SK-N-SH treated with all-trans-retinoic acid at 6 μM for 48 hours (cell line): ENCODE measurements around the gene ALKBH1.

Experiments used
- ATAC-seq: fragments of 200-7000 bp; cut with Tn5 transposase; 3 replicates; pipeline ENCODE4 v1.9.1; 2020; ENCODE audit warnings: mild to moderate bottlenecking, moderate library complexity
- ARNTL ChIP-seq: fragments of 450-650 bp; formaldehyde crosslinking; IDR thresholded peaks from 2 replicates; pipeline ENCODE4 v1.5.0; 2020; ENCODE audit warnings: low read depth, mild to moderate bottlenecking, moderate library complexity, borderline replicate concordance
- BACH2 ChIP-seq: fragments of 250-450 bp; sonication (Bioruptor Pico); IDR thresholded peaks from 2 replicates; pipeline ENCODE4 v1.9.0; 2021; ENCODE audit warnings: mild to moderate bottlenecking, borderline replicate concordance
- CSDC2 ChIP-seq: fragments of 250-450 bp; sonication (Bioruptor Pico); IDR thresholded peaks from 2 replicates; pipeline ENCODE4 v1.5.0; 2020; ENCODE audit warnings: mild to moderate bottlenecking, moderate library complexity
- ESRRG ChIP-seq: fragments of 250-450 bp; sonication (Bioruptor Pico); IDR thresholded peaks from 2 replicates; pipeline ENCODE4 v1.6.1; 2021; ENCODE audit warnings: mild to moderate bottlenecking
- GLIS3 ChIP-seq: fragments of 250-450 bp; sonication (Bioruptor Pico); IDR thresholded peaks from 2 replicates; pipeline ENCODE4 v1.5.0; 2020; ENCODE audit warnings: mild to moderate bottlenecking, moderate library complexity
- ISL1 ChIP-seq: fragments of 250-450 bp; sonication (Bioruptor Pico); IDR thresholded peaks from 2 replicates; pipeline ENCODE4 v2.1.2; 2022; ENCODE audit warnings: mild to moderate bottlenecking, moderate library complexity
- OSR1 ChIP-seq: fragments of 250-450 bp; sonication (Bioruptor Pico); IDR thresholded peaks from 2 replicates; pipeline ENCODE4 v1.8.0; 2022; ENCODE audit warnings: moderate library complexity, mild to moderate bottlenecking, inconsistent platforms
- PPARA ChIP-seq: fragments of 250-450 bp; sonication (Bioruptor Pico); IDR thresholded peaks from 2 replicates; pipeline ENCODE4 v1.5.0; 2020; ENCODE audit warnings: mild to moderate bottlenecking, borderline replicate concordance
- RARB ChIP-seq: fragments of 250-450 bp; sonication (Bioruptor Pico); IDR thresholded peaks from 2 replicates; pipeline ENCODE4 v1.8.0; 2021; ENCODE audit warnings: mild to moderate bottlenecking, moderate library complexity
- SNAI2 ChIP-seq: fragments of 250-450 bp; sonication (Bioruptor Pico); IDR thresholded peaks from 2 replicates; pipeline ENCODE4 v1.5.0; 2020; ENCODE audit warnings: mild to moderate bottlenecking, moderate library complexity
- TCF4 ChIP-seq: fragments of 250-450 bp; sonication (Bioruptor Pico); IDR thresholded peaks from 2 replicates; pipeline ENCODE4 v1.8.0; 2021; ENCODE audit warnings: mild to moderate bottlenecking, moderate library complexity, borderline replicate concordance
- TOX ChIP-seq: fragments of 250-450 bp; sonication (Bioruptor Pico); IDR thresholded peaks from 2 replicates; pipeline ENCODE4 v1.8.0; 2021; ENCODE audit warnings: mild to moderate bottlenecking, moderate library complexity, borderline replicate concordance
- ZC3H10 ChIP-seq: fragments of 250-450 bp; sonication (Bioruptor Pico); IDR thresholded peaks from 2 replicates; pipeline ENCODE4 v1.5.1; 2021; ENCODE audit warnings: mild to moderate bottlenecking, moderate library complexity
- ZFP3 ChIP-seq: fragments of 250-450 bp; sonication (Bioruptor Pico); IDR thresholded peaks from 2 replicates; pipeline ENCODE4 v1.5.0; 2020; ENCODE audit warnings: mild to moderate bottlenecking, moderate library complexity
- ZFP30 ChIP-seq: fragments of 450-650 bp; formaldehyde crosslinking; IDR thresholded peaks from 2 replicates; pipeline ENCODE4 v1.5.0; 2022; ENCODE audit warnings: mild to moderate bottlenecking, moderate library complexity
- ZNF565 ChIP-seq: fragments of 450-650 bp; formaldehyde crosslinking; conservative IDR thresholded peaks from 2 replicates; pipeline ENCODE4 v1.5.0; 2020; ENCODE audit warnings: low read depth, mild to moderate bottlenecking, moderate library complexity
- ZNF70 ChIP-seq: fragments of 450-650 bp; formaldehyde crosslinking; IDR thresholded peaks from 2 replicates; pipeline ENCODE4 v1.5.0; 2020; ENCODE audit warnings: mild to moderate bottlenecking, moderate library complexity
- ZNF8 ChIP-seq: fragments of 450-650 bp; formaldehyde crosslinking; IDR thresholded peaks from 2 replicates; pipeline ENCODE4 v1.5.0; 2020; ENCODE audit warnings: mild to moderate bottlenecking, moderate library complexity
- TF ChIP-seq, protein P1 (sequence below): fragments of 250-450 bp; sonication (Bioruptor Pico); IDR thresholded peaks from 2 replicates; pipeline ENCODE4 v1.5.0; 2020; ENCODE audit warnings: mild to moderate bottlenecking, moderate library complexity
- TF ChIP-seq, protein P2 (sequence below): fragments of 250-450 bp; sonication (Bioruptor Pico); IDR thresholded peaks from 2 replicates; pipeline ENCODE4 v1.8.0; 2021; ENCODE audit warnings: low read depth, mild to moderate bottlenecking, moderate library complexity, borderline replicate concordance
- TF ChIP-seq, protein P3 (sequence below): fragments of 250-450 bp; sonication (Bioruptor Pico); IDR thresholded peaks from 2 replicates; pipeline ENCODE4 v1.5.1; 2020; ENCODE audit warnings: low read depth, mild to moderate bottlenecking, moderate library complexity
- TF ChIP-seq, protein P4 (sequence below): fragments of 250-450 bp; sonication (Bioruptor Pico); IDR thresholded peaks from 2 replicates; pipeline ENCODE4 v1.5.1; 2021; ENCODE audit warnings: mild to moderate bottlenecking, moderate library complexity

The ALKBH1 gene

DNA sequence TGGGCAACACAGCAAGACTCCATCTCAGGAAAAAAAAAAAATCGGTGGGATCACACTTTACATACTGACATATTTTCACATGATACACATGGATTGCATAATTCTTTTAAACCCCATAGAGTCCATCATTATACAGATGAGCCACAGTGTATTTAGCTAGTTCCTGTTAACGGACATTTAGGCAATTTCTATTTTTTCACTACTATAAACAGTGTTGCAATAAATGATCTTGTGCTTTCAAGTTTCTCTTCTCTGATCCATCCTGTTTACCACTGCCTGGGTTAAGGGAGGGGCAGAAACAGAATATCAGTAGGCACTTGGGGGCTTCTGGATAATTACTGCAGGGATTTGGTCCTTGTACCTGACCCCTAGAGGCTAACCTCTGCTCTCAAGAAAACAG lies 48.0 kb downstream of the ALKBH1 start:
- no peak for TF ChIP-seq OSR1
- TF ChIP-seq ARNTL, result no peak
- TF ChIP-seq, protein P1, sequence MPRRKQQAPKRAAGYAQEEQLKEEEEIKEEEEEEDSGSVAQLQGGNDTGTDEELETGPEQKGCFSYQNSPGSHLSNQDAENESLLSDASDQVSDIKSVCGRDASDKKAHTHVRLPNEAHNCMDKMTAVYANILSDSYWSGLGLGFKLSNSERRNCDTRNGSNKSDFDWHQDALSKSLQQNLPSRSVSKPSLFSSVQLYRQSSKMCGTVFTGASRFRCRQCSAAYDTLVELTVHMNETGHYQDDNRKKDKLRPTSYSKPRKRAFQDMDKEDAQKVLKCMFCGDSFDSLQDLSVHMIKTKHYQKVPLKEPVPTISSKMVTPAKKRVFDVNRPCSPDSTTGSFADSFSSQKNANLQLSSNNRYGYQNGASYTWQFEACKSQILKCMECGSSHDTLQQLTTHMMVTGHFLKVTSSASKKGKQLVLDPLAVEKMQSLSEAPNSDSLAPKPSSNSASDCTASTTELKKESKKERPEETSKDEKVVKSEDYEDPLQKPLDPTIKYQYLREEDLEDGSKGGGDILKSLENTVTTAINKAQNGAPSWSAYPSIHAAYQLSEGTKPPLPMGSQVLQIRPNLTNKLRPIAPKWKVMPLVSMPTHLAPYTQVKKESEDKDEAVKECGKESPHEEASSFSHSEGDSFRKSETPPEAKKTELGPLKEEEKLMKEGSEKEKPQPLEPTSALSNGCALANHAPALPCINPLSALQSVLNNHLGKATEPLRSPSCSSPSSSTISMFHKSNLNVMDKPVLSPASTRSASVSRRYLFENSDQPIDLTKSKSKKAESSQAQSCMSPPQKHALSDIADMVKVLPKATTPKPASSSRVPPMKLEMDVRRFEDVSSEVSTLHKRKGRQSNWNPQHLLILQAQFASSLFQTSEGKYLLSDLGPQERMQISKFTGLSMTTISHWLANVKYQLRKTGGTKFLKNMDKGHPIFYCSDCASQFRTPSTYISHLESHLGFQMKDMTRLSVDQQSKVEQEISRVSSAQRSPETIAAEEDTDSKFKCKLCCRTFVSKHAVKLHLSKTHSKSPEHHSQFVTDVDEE (CRISPR knock-in tag), result no peak
- TF ChIP-seq, protein P2, sequence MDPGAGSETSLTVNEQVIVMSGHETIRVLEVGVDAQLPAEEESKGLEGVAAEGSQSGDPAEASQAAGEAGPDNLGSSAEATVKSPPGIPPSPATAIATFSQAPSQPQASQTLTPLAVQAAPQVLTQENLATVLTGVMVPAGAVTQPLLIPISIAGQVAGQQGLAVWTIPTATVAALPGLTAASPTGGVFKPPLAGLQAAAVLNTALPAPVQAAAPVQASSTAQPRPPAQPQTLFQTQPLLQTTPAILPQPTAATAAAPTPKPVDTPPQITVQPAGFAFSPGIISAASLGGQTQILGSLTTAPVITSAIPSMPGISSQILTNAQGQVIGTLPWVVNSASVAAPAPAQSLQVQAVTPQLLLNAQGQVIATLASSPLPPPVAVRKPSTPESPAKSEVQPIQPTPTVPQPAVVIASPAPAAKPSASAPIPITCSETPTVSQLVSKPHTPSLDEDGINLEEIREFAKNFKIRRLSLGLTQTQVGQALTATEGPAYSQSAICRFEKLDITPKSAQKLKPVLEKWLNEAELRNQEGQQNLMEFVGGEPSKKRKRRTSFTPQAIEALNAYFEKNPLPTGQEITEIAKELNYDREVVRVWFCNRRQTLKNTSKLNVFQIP (CRISPR knock-in tag), result no peak
- TF ChIP-seq TCF4, result no peak
- no peak for TF ChIP-seq ZNF8 (CRISPR knock-in tag)
- no peak for TF ChIP-seq ZC3H10
- TF ChIP-seq PPARA (CRISPR knock-in tag), result no peak
- TF ChIP-seq RARB, result no peak
- no peak for TF ChIP-seq BACH2
- TF ChIP-seq SNAI2 (CRISPR knock-in tag), result no peak
- no peak for TF ChIP-seq ZFP30 (CRISPR knock-in tag)
- TF ChIP-seq ZNF565 (CRISPR knock-in tag), result no peak
- TF ChIP-seq ZFP3, result no peak
- TF ChIP-seq, protein P3, sequence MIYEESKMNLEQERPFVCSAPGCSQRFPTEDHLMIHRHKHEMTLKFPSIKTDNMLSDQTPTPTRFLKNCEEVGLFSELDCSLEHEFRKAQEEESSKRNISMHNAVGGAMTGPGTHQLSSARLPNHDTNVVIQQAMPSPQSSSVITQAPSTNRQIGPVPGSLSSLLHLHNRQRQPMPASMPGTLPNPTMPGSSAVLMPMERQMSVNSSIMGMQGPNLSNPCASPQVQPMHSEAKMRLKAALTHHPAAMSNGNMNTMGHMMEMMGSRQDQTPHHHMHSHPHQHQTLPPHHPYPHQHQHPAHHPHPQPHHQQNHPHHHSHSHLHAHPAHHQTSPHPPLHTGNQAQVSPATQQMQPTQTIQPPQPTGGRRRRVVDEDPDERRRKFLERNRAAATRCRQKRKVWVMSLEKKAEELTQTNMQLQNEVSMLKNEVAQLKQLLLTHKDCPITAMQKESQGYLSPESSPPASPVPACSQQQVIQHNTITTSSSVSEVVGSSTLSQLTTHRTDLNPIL (CRISPR knock-in tag), result no peak
- no peak for TF ChIP-seq CSDC2 (CRISPR knock-in tag)
- TF ChIP-seq ISL1 (CRISPR knock-in tag), result no peak
- TF ChIP-seq GLIS3, result no peak
- TF ChIP-seq ESRRG (CRISPR knock-in tag), result no peak
- no peak for TF ChIP-seq TOX
- no peak for ATAC-seq

DNA sequence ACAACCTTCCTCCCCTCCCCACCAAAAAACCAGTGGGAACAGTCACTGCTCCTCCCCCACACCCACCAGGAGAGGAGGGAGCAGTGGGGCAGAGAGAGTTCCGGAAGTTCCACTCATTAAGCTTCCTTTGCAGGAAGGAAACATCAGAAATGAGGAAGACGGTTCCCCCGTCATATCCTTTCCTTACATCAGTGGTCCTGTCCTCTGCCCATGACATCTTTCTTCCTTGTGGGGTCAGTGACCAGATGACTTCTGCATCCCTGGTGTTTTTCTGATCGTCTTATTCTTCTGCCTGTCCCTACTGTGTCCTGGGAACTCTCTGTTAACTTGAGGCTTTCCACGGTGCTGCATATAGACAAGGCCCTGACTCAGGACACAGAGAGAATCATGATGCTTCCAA lies 50.5 kb downstream of the ALKBH1 start:
- no peak for ATAC-seq
- TF ChIP-seq ARNTL (no peak), PPARA (CRISPR knock-in tag) (no peak), GLIS3 (no peak), ZNF70 (CRISPR knock-in tag) (no peak), ESRRG (CRISPR knock-in tag) (no peak), ZFP3 (no peak), TCF4 (no peak), OSR1 (no peak), RARB (no peak), ISL1 (CRISPR knock-in tag) (no peak)
- TF ChIP-seq, protein P1 (CRISPR knock-in tag), result no peak
- TF ChIP-seq, protein P3 (CRISPR knock-in tag), result no peak
- TF ChIP-seq, protein P2 (CRISPR knock-in tag), result no peak
- TF ChIP-seq, protein P4, sequence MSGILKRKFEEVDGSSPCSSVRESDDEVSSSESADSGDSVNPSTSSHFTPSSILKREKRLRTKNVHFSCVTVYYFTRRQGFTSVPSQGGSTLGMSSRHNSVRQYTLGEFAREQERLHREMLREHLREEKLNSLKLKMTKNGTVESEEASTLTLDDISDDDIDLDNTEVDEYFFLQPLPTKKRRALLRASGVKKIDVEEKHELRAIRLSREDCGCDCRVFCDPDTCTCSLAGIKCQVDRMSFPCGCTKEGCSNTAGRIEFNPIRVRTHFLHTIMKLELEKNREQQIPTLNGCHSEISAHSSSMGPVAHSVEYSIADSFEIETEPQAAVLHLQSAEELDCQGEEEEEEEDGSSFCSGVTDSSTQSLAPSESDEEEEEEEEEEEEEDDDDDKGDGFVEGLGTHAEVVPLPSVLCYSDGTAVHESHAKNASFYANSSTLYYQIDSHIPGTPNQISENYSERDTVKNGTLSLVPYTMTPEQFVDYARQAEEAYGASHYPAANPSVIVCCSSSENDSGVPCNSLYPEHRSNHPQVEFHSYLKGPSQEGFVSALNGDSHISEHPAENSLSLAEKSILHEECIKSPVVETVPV (CRISPR knock-in tag), result no peak
- TF ChIP-seq, all 23 proteins: peak for 0
